Endothelial cell (in vitro differentiated cells): Measurements from ENCODE around the gene TMEM163. TPM values are rescaled to one million over a fixed set of nuclear protein-coding genes. Genes with fewer than 3 reads are reported as not detected.

Experiments
- DNase-seq: peaks from one replicate; pipeline ENCODE4 v3.0.0; 2021; ENCODE audit warnings: low spot score
- H3K27ac Mint-ChIP-seq: one replicate; pipeline ENCODE4 v1.8.0; 2021; ENCODE audit warnings: mixed read lengths, inconsistent platforms; ENCODE audit not compliant: unreplicated experiment
- H3K27me3 Mint-ChIP-seq: one replicate; pipeline ENCODE4 v1.8.0; 2021; ENCODE audit warnings: mild to moderate bottlenecking, moderate library complexity, mixed read lengths, inconsistent platforms; ENCODE audit not compliant: unreplicated experiment
- H3K36me3 Mint-ChIP-seq: one replicate; pipeline ENCODE4 v1.8.0; 2021; ENCODE audit warnings: mild to moderate bottlenecking, low read depth, mixed read lengths, inconsistent platforms; ENCODE audit not compliant: unreplicated experiment
- H3K4me1 Mint-ChIP-seq: one replicate; pipeline ENCODE4 v1.8.0; 2021; ENCODE audit warnings: mild to moderate bottlenecking, mixed read lengths, inconsistent platforms; ENCODE audit not compliant: unreplicated experiment
- H3K4me3 Mint-ChIP-seq: one replicate; pipeline ENCODE4 v1.8.0; 2021; ENCODE audit warnings: mild to moderate bottlenecking, mixed read lengths, inconsistent platforms; ENCODE audit not compliant: unreplicated experiment
- H3K9me3 Mint-ChIP-seq: one replicate; pipeline ENCODE4 v1.8.0; 2021; ENCODE audit warnings: mixed read lengths, inconsistent platforms; ENCODE audit not compliant: unreplicated experiment
- CTCF ChIP-seq: fragments of 200-600 bp; sonication (generic); IDR thresholded peaks from one replicate; pipeline ENCODE4 v1.5.0; 2021; ENCODE audit warnings: antibody characterized with exemption; ENCODE audit not compliant: unreplicated experiment
- total RNA-seq: library from RNA; stranded (reverse); fragmentation: NEBNext Ultra II Directional; extraction: Animal tissue kit (Norgen Biotek cat#: 25700); gene quantifications from one replicate; pipeline ENCODE4 v1.2.1, GENCODE V29; 2021; ENCODE audit not compliant: unreplicated experiment

TMEM163 gene
- total RNA-seq, 1 donor from 2014 or later: 150 TPM

- no peak for TF ChIP-seq CTCF
- Mint-ChIP-seq H3K36me3 (no peaks in the 10 kb centered on the region), H3K27me3 (peaks cover 2% of the 10 kb centered on the region), H3K27ac (no peak overlapping the region), H3K4me3 (no peak overlapping the region), H3K4me1 (peaks cover 2% of the 10 kb centered on the region), H3K9me3 (no peaks in the 10 kb centered on the region)
- DNase-seq: no peak
These were observed 90.3 kb downstream of the TMEM163 start for GRCh38 chr2:134628453-134628852.

- no peak for DNase-seq
- Mint-ChIP-seq H3K4me1 (peaks cover 2% of the 10 kb centered on the region), H3K4me3 (no peak overlapping the region), H3K27me3 (no peaks in the 10 kb centered on the region), H3K27ac (no peak overlapping the region), H3K9me3 (no peaks in the 10 kb centered on the region), H3K36me3 (no peaks in the 10 kb centered on the region)
- TF ChIP-seq CTCF: no peak
These were observed 92.0 kb downstream of the TMEM163 start for GRCh38 chr2:134626781-134627180.

GRCh38 chr2:134625311-134625710 is 93.5 kb downstream of the TMEM163 start:
- no peak for DNase-seq
- Mint-ChIP-seq H3K9me3 (no peaks in the 10 kb centered on the region), H3K36me3 (no peaks in the 10 kb centered on the region), H3K27ac (no peak overlapping the region), H3K27me3 (no peaks in the 10 kb centered on the region), H3K4me3 (no peak overlapping the region), H3K4me1 (peaks cover 2% of the 10 kb centered on the region)
- no peak for TF ChIP-seq CTCF

- peaks cover 2% of the 10 kb centered on the region for H3K4me1 Mint-ChIP-seq
- H3K4me3 Mint-ChIP-seq: no peak overlapping the region
- TF ChIP-seq CTCF: no peak
- no peak for DNase-seq
- H3K9me3 Mint-ChIP-seq: no peaks in the 10 kb centered on the region
- no peaks in the 10 kb centered on the region for H3K27me3 Mint-ChIP-seq
- H3K36me3 Mint-ChIP-seq: peaks cover 9% of the 10 kb centered on the region
- no peak overlapping the region for H3K27ac Mint-ChIP-seq
These were observed 95.0 kb downstream of the TMEM163 start for GRCh38 chr2:134623796-134624195.

- Mint-ChIP-seq H3K9me3 (no peaks in the 10 kb centered on the region), H3K27me3 (peaks cover 1% of the 10 kb centered on the region)
- no peak for TF ChIP-seq CTCF
These were observed 95.8 kb downstream of the TMEM163 start for GRCh38 chr2:134623046-134623445.

More at GRCh38 chr2:134623046-134623445, 95.8 kb downstream of the TMEM163 start:
- H3K27ac Mint-ChIP-seq: no peak overlapping the region
- DNase-seq: no peak
- peaks cover 2% of the 10 kb centered on the region for H3K4me1 Mint-ChIP-seq
- H3K36me3 Mint-ChIP-seq: peaks cover 12% of the 10 kb centered on the region
- no peak overlapping the region for H3K4me3 Mint-ChIP-seq
